OCI-LY1 (cell line): Measurements from ENCODE around the gene MTX3.

Source experiments
- H2AFZ ChIP-seq: fragments of 200-600 bp; sonication (generic), shearing (Covaris generic); 2 replicates; pipeline ENCODE4 v1.6.0; 2014; ENCODE audit warnings: antibody characterized with exemption, mild to moderate bottlenecking, low read length
- H3F3A ChIP-seq: fragments of 200-600 bp; sonication (generic), shearing (Covaris generic); 2 replicates; pipeline ENCODE4 v1.6.0; 2014; ENCODE audit warnings: mild to moderate bottlenecking, antibody characterized with exemption, low read length, moderate library complexity; ENCODE audit not compliant: insufficient read depth
- H3K27ac ChIP-seq: fragments of 200-600 bp; sonication (generic); 2 replicates; pipeline ENCODE4 v1.5.1; 2014; ENCODE audit warnings: low read length, mixed run types, mild to moderate bottlenecking, low read depth; ENCODE audit not compliant: poor library complexity, severe bottlenecking
- H3K27me3 ChIP-seq: fragments of 200-600 bp; sonication (generic); 2 replicates; pipeline ENCODE4 v1.6.0; 2014; ENCODE audit warnings: antibody characterized with exemption, mild to moderate bottlenecking, low read length, moderate library complexity; ENCODE audit not compliant: insufficient read depth
- H3K36me3 ChIP-seq: fragments of 200-600 bp; sonication (generic); 2 replicates; pipeline ENCODE4 v1.6.1; 2014; ENCODE audit warnings: mild to moderate bottlenecking, antibody characterized with exemption, low read length, moderate library complexity, mixed read lengths; ENCODE audit not compliant: insufficient read depth
- H3K4me1 ChIP-seq: fragments of 200-600 bp; sonication (generic); 2 replicates; pipeline ENCODE4 v1.5.1; 2014; ENCODE audit warnings: mild to moderate bottlenecking, low read length, moderate library complexity; ENCODE audit not compliant: insufficient read depth, severe bottlenecking
- H3K4me2 ChIP-seq: fragments of 200-600 bp; sonication (generic), shearing (Covaris generic); 2 replicates; pipeline ENCODE4 v1.6.1; 2014; ENCODE audit warnings: low read length
- H3K4me3 ChIP-seq: fragments of 200-600 bp; sonication (generic); 2 replicates; pipeline ENCODE4 v1.5.1; 2014; ENCODE audit warnings: low read length, low read depth, mild to moderate bottlenecking, mixed read lengths; ENCODE audit not compliant: poor library complexity, severe bottlenecking
- H3K79me2 ChIP-seq: fragments of 200-600 bp; shearing (Covaris generic); 2 replicates; pipeline ENCODE4 v1.6.1; 2016; ENCODE audit warnings: mixed run types, low read length, mixed read lengths; ENCODE audit not compliant: insufficient read depth
- H3K9ac ChIP-seq: fragments of 200-600 bp; sonication (generic), shearing (Covaris generic); 2 replicates; pipeline ENCODE4 v1.6.1; 2014; ENCODE audit warnings: mild to moderate bottlenecking, low read length, mixed read lengths
- H3K9me2 ChIP-seq: fragments of 200-600 bp; sonication (generic), shearing (Covaris generic); 2 replicates; pipeline ENCODE4 v1.6.1; 2014; ENCODE audit warnings: low read depth, mild to moderate bottlenecking, low read length, mixed read lengths
- H3K9me3 ChIP-seq: fragments of 200-600 bp; shearing (Covaris generic); 2 replicates; pipeline ENCODE4 v1.6.1; 2014; ENCODE audit warnings: low read length, mixed read lengths
- H4K20me1 ChIP-seq: fragments of 200-600 bp; sonication (generic), shearing (Covaris generic); 2 replicates; pipeline ENCODE4 v1.6.0; 2016; ENCODE audit warnings: mild to moderate bottlenecking, low read length; ENCODE audit not compliant: insufficient read depth
- CTCF ChIP-seq: fragments of 200-600 bp; sonication (generic), shearing (Covaris generic); IDR thresholded peaks from 2 replicates; pipeline ENCODE4 v1.5.1; 2017; ENCODE audit warnings: mild to moderate bottlenecking, antibody characterized with exemption, low read length, moderate library complexity, mixed read lengths
- EZH2 ChIP-seq: fragments of 200-600 bp; sonication (generic), shearing (Covaris generic); IDR thresholded peaks from 2 replicates; pipeline ENCODE4 v1.8.0; 2017; ENCODE audit warnings: borderline replicate concordance, mixed run types, mild to moderate bottlenecking, antibody characterized with exemption, low read length, moderate library complexity, mixed read lengths

Gene MTX3

GRCh38 chr5:79990598-79991507 lies at the start of gene MTX3:
Gene MTX3 (minus strand): TSS chr5:79991262. CDS start chr5:79991238, 24 bp downstream.
- TF ChIP-seq CTCF (no peak), EZH2 (no peak)
- Histone ChIP-seq H3K27me3 (no peaks in the 10 kb centered on the region), H2AFZ (no peak within 1 kb of the TSS), H4K20me1 (no peaks in the 10 kb centered on the region), H3F3A (no peaks in the 10 kb centered on the region), H3K79me2 (no peaks in the 10 kb centered on the region), H3K9me3 (no peaks in the 10 kb centered on the region), H3K9ac (peak within 1 kb of the TSS; percentile 77), H3K27ac (no peak within 1 kb of the TSS), H3K4me1 (peaks cover 11% of the 10 kb centered on the region), H3K36me3 (peaks cover 4% of the 10 kb centered on the region; the same call in 1 of the 2 replicates), H3K4me2 (peak within 1 kb of the TSS; percentile 76), H3K9me2 (no peaks in the 10 kb centered on the region), H3K4me3 (peak within 1 kb of the TSS; percentile 77)

GRCh38 chr5:80039650-80040049 lies 48.6 kb upstream of the MTX3 start:
- H4K20me1 ChIP-seq: no peaks in the 10 kb centered on the region
- no peaks in the 10 kb centered on the region for H3K4me1 ChIP-seq
- no peak overlapping the region for H3K9ac ChIP-seq
- no peaks in the 10 kb centered on the region for H3K9me2 ChIP-seq
- no peaks in the 10 kb centered on the region for H3K79me2 ChIP-seq
- H3F3A ChIP-seq: no peaks in the 10 kb centered on the region
- H3K4me3 ChIP-seq: no peak overlapping the region
- no peaks in the 10 kb centered on the region for H3K9me3 ChIP-seq
- H2AFZ ChIP-seq: no peak overlapping the region
- TF ChIP-seq EZH2 (no peak), CTCF (no peak)
- no peak overlapping the region for H3K27ac ChIP-seq
- no peaks in the 10 kb centered on the region for H3K27me3 ChIP-seq
- no peaks in the 10 kb centered on the region for H3K36me3 ChIP-seq
- H3K4me2 ChIP-seq: no peak overlapping the region

- no peaks in the 10 kb centered on the region for H3K4me1 ChIP-seq
- no peaks in the 10 kb centered on the region for H3K79me2 ChIP-seq
- H3K4me3 ChIP-seq: no peak overlapping the region
- no peak overlapping the region for H3K9ac ChIP-seq
- no peaks in the 10 kb centered on the region for H3K9me3 ChIP-seq
- no peak for TF ChIP-seq EZH2
- no peak for TF ChIP-seq CTCF
- H4K20me1 ChIP-seq: no peaks in the 10 kb centered on the region
- no peaks in the 10 kb centered on the region for H3K36me3 ChIP-seq
- H3K9me2 ChIP-seq: no peaks in the 10 kb centered on the region
- no peak overlapping the region for H3K4me2 ChIP-seq
- no peak overlapping the region for H3K27ac ChIP-seq
- H3F3A ChIP-seq: no peaks in the 10 kb centered on the region
- no peak overlapping the region for H2AFZ ChIP-seq
- no peaks in the 10 kb centered on the region for H3K27me3 ChIP-seq
Observed at GRCh38 chr5:80037366-80037765, 46.3 kb upstream of the MTX3 start.
